GM19099 (cell line): ENCODE results near the gene SNCB.

Source experiments
- POLR2A ChIP-seq: IDR thresholded peaks from 3 replicates; pipeline ENCODE4 v1.6.1; 2011; ENCODE audit warnings: low read depth; ENCODE audit not compliant: insufficient read length; ENCODE audit errors: extremely low read depth

The SNCB gene

DNA sequence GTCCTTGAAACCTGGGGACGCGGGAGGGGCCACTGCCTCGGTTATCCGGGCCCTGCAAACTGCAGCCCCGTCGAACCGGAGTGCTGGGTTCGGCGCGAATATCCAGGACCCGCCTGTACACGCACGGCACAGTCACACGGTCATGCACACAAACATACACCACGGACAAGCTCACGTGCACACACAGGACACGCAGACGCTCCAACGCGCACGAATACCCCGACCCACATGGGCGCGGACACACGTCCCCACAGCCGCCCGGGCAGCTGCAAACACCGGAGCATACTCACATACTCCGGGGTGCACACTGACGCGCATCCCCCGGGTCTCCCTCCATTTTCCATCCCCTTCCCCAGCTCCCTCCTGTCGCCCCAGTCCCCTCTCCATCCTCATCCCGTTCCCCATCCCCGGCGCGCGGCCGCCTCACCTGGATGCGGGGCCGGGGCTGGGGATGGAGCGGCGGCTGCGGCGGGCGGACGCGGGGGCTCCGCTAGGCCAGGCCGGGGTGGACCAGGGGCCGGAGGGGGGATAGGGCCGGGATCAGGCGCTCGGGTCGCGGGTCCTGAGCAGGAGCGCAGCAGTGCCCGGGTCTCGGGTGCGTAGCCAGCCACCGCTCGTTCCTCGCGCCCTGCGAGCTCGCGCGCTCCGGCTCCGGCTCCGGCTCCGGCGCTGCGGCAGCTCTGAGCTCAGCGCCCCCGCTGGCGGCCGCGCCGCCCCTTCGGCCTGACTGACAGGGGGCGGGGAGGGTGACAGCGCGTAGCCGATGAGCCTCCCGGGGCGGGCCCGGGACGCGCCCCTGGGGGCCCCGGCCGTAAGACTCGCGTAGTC, at the start of gene SNCB, which contains the start of gene EIF4E1B:
TSS of gene SNCB (minus strand) at position 682 of the 828 bp plus-strand sequence. CDS start 880 bp downstream, outside the sequence.
TSS of gene EIF4E1B (plus strand) at position 823 of the 828 bp plus-strand sequence. CDS start 12,113 bp downstream, outside the sequence.
- no peak for TF ChIP-seq POLR2A

DNA sequence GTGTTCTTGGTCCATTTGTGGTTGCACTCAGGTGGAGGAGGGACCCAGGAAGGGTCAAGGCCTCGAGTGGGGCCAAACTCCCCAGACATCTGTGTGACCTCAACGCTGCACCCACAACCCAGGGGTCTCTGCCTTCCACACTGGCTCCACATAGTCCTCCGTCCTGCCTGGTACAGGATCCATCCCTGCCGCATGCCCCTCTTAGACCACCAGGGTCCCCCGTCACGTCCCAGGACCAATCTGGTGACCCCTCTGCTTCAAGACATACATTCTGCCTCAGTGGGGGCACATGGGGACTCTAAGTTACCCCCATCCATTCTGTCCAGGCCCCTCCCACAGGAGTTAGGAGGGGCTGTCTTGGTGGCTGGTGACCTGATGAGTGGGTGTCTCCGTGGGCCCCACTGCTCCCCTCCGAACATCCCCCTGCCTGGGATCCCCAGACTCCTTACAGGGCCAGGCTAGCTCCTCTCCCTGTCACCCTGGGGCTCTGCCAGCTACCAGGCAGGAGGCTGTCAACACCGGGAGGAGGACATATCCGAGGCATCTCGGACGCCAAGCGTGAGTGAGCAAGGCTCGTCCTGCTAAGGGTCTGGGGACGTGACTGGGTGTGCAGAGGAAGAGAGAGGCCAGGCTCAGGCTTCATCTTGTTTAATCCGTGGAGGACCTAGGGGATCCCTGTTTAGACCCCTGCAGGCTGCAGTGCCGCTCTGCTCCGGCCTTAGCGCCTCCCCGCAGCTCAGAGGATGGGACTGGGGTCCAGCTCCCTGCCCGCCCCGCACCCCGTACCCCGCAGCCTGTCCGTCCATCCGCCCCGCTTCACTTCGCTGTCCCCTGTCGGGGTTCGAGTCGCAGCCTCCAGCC, 49.3 kb upstream of the SNCB start:
- no peak for TF ChIP-seq POLR2A

DNA sequence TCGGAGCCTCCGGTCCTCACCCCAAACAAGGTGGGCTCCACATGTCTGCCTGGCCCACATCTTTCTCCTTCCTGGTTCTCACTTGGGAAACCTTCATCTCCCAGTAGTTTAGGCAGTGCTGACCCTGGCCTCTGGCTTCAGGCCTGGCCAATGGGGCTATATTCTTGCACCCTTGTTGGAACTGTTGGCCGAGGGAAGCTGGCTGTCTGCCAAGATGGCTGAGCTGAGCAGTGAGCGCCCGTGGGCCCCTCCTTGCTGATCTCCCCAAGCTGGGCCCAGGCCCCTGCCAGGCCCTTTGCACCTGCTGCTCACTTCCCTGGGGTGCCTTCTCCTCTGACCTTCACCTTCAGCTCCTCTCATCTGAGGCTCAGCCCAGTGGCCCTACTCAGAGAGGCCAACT, 48.2 kb upstream of the SNCB start:
- no peak for TF ChIP-seq POLR2A

- TF ChIP-seq POLR2A: no peak
These were observed 47.0 kb upstream of the SNCB start for GRCh38 chr5:176677209-176677939.

GRCh38 chr5:176676361-176676824, 46.1 kb upstream of the SNCB start:
- TF ChIP-seq POLR2A: no peak

GRCh38 chr5:176675676-176676360, 45.5 kb upstream of the SNCB start:
- TF ChIP-seq POLR2A: no peak

GRCh38 chr5:176674799-176675198, 44.5 kb upstream of the SNCB start:
- TF ChIP-seq POLR2A: no peak

DNA sequence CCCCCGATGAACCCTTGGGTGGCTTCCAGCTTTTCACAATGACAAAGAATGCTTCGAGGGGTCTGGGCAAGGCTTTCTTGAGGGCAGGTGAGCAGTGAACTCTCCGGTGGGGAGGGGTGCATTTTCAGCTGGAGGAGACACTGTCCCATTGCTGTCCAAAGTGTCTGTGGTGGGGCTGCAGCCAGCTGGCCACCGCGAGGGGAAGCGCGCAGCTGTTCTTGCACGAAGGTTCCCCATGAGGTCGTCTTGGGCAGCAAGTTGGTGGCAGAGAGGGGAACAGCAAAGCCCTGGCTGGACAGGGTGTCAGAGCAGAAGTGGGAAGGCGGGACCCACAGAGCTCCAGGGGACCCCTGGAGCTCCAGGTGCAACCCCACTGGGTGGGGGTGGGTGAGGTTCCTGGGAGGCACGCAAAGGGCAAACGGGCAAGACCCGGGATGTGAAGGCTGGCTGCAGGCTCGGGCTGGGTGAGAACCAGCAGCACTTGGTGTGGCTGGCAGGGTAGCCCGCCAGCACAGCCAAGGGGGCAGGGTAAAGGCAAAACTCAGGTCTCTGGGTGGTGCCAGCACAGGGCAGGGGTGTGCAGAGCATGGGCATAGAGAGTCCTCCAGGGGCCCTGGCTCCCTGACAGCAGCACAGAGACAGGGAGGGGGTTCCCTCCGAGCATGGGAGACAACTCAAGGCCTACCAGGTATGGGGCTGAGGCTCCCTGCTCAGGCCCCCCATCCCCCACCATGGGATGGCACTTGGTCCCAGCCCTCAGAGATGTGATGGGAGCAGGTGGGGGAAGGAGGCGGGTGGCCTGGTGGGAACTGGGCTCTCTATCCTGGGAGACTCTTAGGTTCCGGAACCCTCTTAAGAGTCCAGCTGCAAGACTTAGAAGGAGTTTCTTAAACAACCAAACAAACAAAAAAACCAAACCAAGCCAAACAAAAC, 43.6 kb upstream of the SNCB start:
- no peak for TF ChIP-seq POLR2A

GRCh38 chr5:176671890-176672747, 41.8 kb upstream of the SNCB start:
- TF ChIP-seq POLR2A: no peak

DNA sequence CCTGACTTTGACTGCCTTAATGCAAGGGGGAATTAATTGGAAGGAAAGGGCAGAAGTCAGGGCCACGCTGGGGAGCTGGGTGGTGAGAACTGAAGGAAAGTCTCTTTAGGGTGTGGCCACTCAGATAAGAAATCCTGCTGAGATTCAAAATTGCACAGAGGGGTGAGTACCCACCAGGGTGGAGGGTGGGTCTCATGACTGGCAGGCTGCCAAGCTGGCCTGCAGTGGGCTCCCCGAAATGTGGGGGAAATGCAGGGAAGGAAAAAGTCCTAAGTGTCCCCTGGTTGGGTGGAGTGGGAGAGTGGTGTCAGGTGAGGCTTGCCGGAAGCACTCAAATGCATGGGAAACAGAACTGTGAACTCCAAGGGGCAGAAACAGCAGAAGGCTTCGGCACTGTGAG, 41.1 kb upstream of the SNCB start:
- no peak for TF ChIP-seq POLR2A

- no peak for TF ChIP-seq POLR2A
These were observed 40.1 kb upstream of the SNCB start for GRCh38 chr5:176670449-176670848.

DNA sequence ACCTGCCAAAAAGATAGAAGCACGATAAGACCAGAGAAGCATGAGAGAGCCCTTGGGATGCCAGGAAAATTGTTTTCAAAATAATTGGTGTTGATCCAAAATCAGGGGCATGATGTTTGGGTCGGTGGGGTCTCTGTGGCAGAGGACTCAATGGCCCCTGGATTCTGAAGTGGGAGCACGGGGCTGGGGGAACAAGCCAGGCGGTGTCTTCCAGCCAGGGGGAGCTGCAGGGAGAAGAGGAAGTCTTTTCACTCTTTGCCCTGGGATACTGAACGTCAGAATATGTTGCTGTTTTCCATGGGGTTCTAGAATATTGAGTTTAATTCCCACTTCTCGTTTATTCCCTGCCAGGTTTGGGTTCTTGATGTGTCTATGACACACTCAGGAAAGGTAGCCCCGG, 37.3 kb upstream of the SNCB start:
- no peak for TF ChIP-seq POLR2A
